Measurements from ENCODE around the gene RFPL1. TPM values are rescaled to one million over a fixed set of nuclear protein-coding genes. Genes with fewer than 3 reads are reported as not detected.

Gene RFPL1
- total RNA-seq, 1 experiment from 2014 or later = not detected

GRCh38 chr22:29475550-29475949 is 37.2 kb downstream of the RFPL1 start:
- no peaks in the 10 kb centered on the region for H3K4me1 Mint-ChIP-seq (ENCODE audit: low read depth, unreplicated experiment)
- peaks cover 95% of the 10 kb centered on the region for H3K27me3 Mint-ChIP-seq (ENCODE audit: unreplicated experiment)
- no peaks in the 10 kb centered on the region for H3K36me3 Mint-ChIP-seq (ENCODE audit: insufficient read depth, unreplicated experiment)
- CTCF ChIA-PET = no interaction called here
- DNase-seq = no peak
- BruUV-seq (replicated peaks) = no TSS peak
- TF ChIP-seq CTCF (IDR thresholded peaks at IDR 0.05; ENCODE audit: unreplicated experiment) = no peak
- no peak overlapping the region for H3K4me3 Mint-ChIP-seq (ENCODE audit: low read depth, unreplicated experiment)
- no peak overlapping the region for H3K27ac Mint-ChIP-seq (ENCODE audit: unreplicated experiment)
- no peaks in the 10 kb centered on the region for H3K9me3 Mint-ChIP-seq (ENCODE audit: low read depth, unreplicated experiment)
- intact Hi-C loops (cut with micrococcal nuclease; ENCODE audit: unreplicated experiment) = no loop called here

- CTCF ChIA-PET = no interaction called here
- H3K9me3 Mint-ChIP-seq (ENCODE audit: low read depth, unreplicated experiment) = no peaks in the 10 kb centered on the region
- no peak overlapping the region for H3K27ac Mint-ChIP-seq (ENCODE audit: unreplicated experiment)
- H3K4me1 Mint-ChIP-seq (ENCODE audit: low read depth, unreplicated experiment) = no peaks in the 10 kb centered on the region
- no peak for TF ChIP-seq CTCF (IDR thresholded peaks at IDR 0.05; ENCODE audit: unreplicated experiment)
- no peak overlapping the region for H3K4me3 Mint-ChIP-seq (ENCODE audit: low read depth, unreplicated experiment)
- peaks cover 94% of the 10 kb centered on the region for H3K27me3 Mint-ChIP-seq (ENCODE audit: unreplicated experiment)
- intact Hi-C loops (cut with micrococcal nuclease; ENCODE audit: unreplicated experiment) = no loop called here
- BruUV-seq (replicated peaks) = no TSS peak
- no peak for DNase-seq
- H3K36me3 Mint-ChIP-seq (ENCODE audit: insufficient read depth, unreplicated experiment) = no peaks in the 10 kb centered on the region
These were observed 37.7 kb downstream of the RFPL1 start for GRCh38 chr22:29476116-29476515.

GRCh38 chr22:29477723-29478318 is 39.4 kb downstream of the RFPL1 start:
- Mint-ChIP-seq H3K4me1 (ENCODE audit: low read depth, unreplicated experiment) (no peaks in the 10 kb centered on the region), H3K4me3 (ENCODE audit: low read depth, unreplicated experiment) (no peak overlapping the region), H3K9me3 (ENCODE audit: low read depth, unreplicated experiment) (no peaks in the 10 kb centered on the region), H3K36me3 (ENCODE audit: insufficient read depth, unreplicated experiment) (no peaks in the 10 kb centered on the region), H3K27me3 (ENCODE audit: unreplicated experiment) (peaks cover 93% of the 10 kb centered on the region), H3K27ac (ENCODE audit: unreplicated experiment) (no peak overlapping the region)
- CTCF ChIA-PET = no interaction called here
- no TSS peak for BruUV-seq (replicated peaks)
- no peak for TF ChIP-seq CTCF (IDR thresholded peaks at IDR 0.05; ENCODE audit: unreplicated experiment)
- intact Hi-C loops (cut with micrococcal nuclease; ENCODE audit: unreplicated experiment) = no loop called here
- DNase-seq = no peak

GRCh38 chr22:29478326-29479276 is 40.2 kb downstream of the RFPL1 start:
- BruUV-seq (replicated peaks) = no TSS peak
- no peak overlapping the region for H3K4me3 Mint-ChIP-seq (ENCODE audit: low read depth, unreplicated experiment)
- H3K4me1 Mint-ChIP-seq (ENCODE audit: low read depth, unreplicated experiment) = no peaks in the 10 kb centered on the region
- DNase-seq = peak; percentile 30
- H3K9me3 Mint-ChIP-seq (ENCODE audit: low read depth, unreplicated experiment) = no peaks in the 10 kb centered on the region
- intact Hi-C loops (cut with micrococcal nuclease; ENCODE audit: unreplicated experiment) = no loop called here
- TF ChIP-seq CTCF (IDR thresholded peaks at IDR 0.05; ENCODE audit: unreplicated experiment) = no peak
- H3K36me3 Mint-ChIP-seq (ENCODE audit: insufficient read depth, unreplicated experiment) = no peaks in the 10 kb centered on the region
- peaks cover 85% of the 10 kb centered on the region for H3K27me3 Mint-ChIP-seq (ENCODE audit: unreplicated experiment)
- CTCF ChIA-PET = no interaction called here
- H3K27ac Mint-ChIP-seq (ENCODE audit: unreplicated experiment) = no peak overlapping the region

All from Calu3 (cell line).